Fibroblast of lung (primary cell): Measurements from ENCODE around the gene CNTNAP5.

ENCODE experiments used
- EZH2 ChIP-seq: IDR thresholded peaks from 2 replicates; pipeline ENCODE4 v1.5.1; 2012; ENCODE audit warnings: low read length, control low read depth, mild to moderate bottlenecking; ENCODE audit errors: missing control alignments
- TF ChIP-seq, protein P1 (sequence below), 2 donors: IDR thresholded peaks in 1 of 2; conservative IDR thresholded peaks in 1 of 2; 1 replicate in 1 of 2; 2 replicates in 1 of 2; pipeline ENCODE4 v1.5.1; 2011 to 2012; ENCODE audit warnings: low read length in 2 of 2, control low read depth in 1 of 2, inconsistent platforms in 1 of 2, low read depth in 1 of 2, mild to moderate bottlenecking in 1 of 2

DNA sequence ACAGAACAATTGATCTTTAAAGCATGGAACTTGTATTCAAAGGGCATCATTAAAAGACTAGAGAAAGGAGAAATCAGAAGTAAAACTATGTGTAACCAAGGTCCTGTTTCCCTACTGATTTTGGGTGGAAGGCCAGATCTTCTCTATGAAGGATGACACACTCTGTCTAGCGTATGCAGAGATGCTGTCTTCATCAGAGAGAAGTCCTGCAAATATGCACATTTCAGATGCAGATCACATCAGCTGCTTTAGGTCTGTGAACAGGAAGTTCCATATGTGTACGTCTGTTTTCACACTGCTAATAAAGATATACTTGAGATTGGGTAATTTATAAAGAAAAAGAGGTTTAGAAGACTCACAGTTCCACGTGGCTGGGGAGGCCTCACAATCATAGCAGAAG is 857.3 kb downstream of the CNTNAP5 start:
- TF ChIP-seq, protein P1, sequence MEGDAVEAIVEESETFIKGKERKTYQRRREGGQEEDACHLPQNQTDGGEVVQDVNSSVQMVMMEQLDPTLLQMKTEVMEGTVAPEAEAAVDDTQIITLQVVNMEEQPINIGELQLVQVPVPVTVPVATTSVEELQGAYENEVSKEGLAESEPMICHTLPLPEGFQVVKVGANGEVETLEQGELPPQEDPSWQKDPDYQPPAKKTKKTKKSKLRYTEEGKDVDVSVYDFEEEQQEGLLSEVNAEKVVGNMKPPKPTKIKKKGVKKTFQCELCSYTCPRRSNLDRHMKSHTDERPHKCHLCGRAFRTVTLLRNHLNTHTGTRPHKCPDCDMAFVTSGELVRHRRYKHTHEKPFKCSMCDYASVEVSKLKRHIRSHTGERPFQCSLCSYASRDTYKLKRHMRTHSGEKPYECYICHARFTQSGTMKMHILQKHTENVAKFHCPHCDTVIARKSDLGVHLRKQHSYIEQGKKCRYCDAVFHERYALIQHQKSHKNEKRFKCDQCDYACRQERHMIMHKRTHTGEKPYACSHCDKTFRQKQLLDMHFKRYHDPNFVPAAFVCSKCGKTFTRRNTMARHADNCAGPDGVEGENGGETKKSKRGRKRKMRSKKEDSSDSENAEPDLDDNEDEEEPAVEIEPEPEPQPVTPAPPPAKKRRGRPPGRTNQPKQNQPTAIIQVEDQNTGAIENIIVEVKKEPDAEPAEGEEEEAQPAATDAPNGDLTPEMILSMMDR (conservative IDR thresholded peaks at IDR 0.05 in 1 of 2, IDR thresholded peaks at IDR 0.05 in 1 of 2; ENCODE audit: low read depth in 1 of 2, low read length in 2 of 2): no peak
- TF ChIP-seq EZH2: no peak
